Neutrophil (primary cell): ENCODE data around the gene FLRT2.

ENCODE experiments used
- H3K27ac ChIP-seq: fragments of 200-600 bp; sonication (generic); 2 replicates; pipeline ENCODE4 v1.5.1; 2016; ENCODE audit warnings: mild to moderate bottlenecking, moderate library complexity
- H3K27me3 ChIP-seq: fragments of 200-600 bp; sonication (generic); 2 replicates; pipeline ENCODE4 v1.6.0; 2016; ENCODE audit warnings: mild to moderate bottlenecking
- H3K36me3 ChIP-seq: fragments of 200-600 bp; sonication (generic); 2 replicates; pipeline ENCODE4 v1.5.1; 2017
- H3K4me1 ChIP-seq, 2 experiments: fragments of 200-600 bp in 1 of 2; sonication (generic) in 1 of 2; 1 replicate in 1 of 2; 2 replicates in 1 of 2; pipeline versions ENCODE4 v1.5.1 to v1.6.1; 2013 to 2016; ENCODE audit warnings: low read depth in 1 of 2, low read length in 1 of 2, mild to moderate bottlenecking in 1 of 2, moderate library complexity in 1 of 2; ENCODE audit not compliant: control insufficient read depth in 1 of 2, insufficient read depth in 1 of 2
- H3K4me3 ChIP-seq, 2 experiments: fragments of 200-600 bp in 1 of 2; sonication (generic) in 1 of 2; 1 replicate in 1 of 2; 2 replicates in 1 of 2; pipeline ENCODE4 v1.5.1; 2013 to 2016; ENCODE audit warnings: low read depth in 1 of 2, low read length in 1 of 2, mild to moderate bottlenecking in 1 of 2, moderate library complexity in 1 of 2
- H3K9me3 ChIP-seq: fragments of 200-600 bp; sonication (generic); 2 replicates; pipeline ENCODE4 v1.5.1; 2016
- CTCF ChIP-seq: fragments of 200-600 bp; sonication (generic); IDR thresholded peaks from 2 replicates; pipeline ENCODE4 v1.5.1; 2016; ENCODE audit warnings: antibody characterized with exemption

Gene FLRT2

GRCh38 chr14:85531141-85531586 is 1.2 kb downstream of the FLRT2 start:
- Histone ChIP-seq H3K27me3 (peaks cover 83% of the 10 kb centered on the region), H3K4me1 (peaks cover 55% of the 10 kb centered on the region in 2 experiments), H3K9me3 (no peaks in the 10 kb centered on the region), H3K4me3 (peak overlapping the region; percentile 63 to 64), H3K27ac (no peak overlapping the region), H3K36me3 (no peaks in the 10 kb centered on the region)
- TF ChIP-seq CTCF, result no peak

- H3K9me3 ChIP-seq, result no peaks in the 10 kb centered on the region
- no peak for TF ChIP-seq CTCF
- peaks cover 55% of the 10 kb centered on the region in 2 experiments for H3K4me1 ChIP-seq
- H3K36me3 ChIP-seq, result no peaks in the 10 kb centered on the region
- H3K27ac ChIP-seq, result no peak overlapping the region
- H3K4me3 ChIP-seq, result peak overlapping the region; percentile 63 to 64
- peaks cover 89% of the 10 kb centered on the region for H3K27me3 ChIP-seq
These were observed 1.8 kb downstream of the FLRT2 start for GRCh38 chr14:85531587-85532373.

GRCh38 chr14:85532374-85533022 is 2.6 kb downstream of the FLRT2 start:
- Histone ChIP-seq H3K9me3 (no peaks in the 10 kb centered on the region), H3K27me3 (peaks cover 96% of the 10 kb centered on the region), H3K36me3 (no peaks in the 10 kb centered on the region), H3K4me3 (peak overlapping the region; percentile 63 to 64), H3K27ac (no peak overlapping the region), H3K4me1 (peaks cover 55% of the 10 kb centered on the region in 2 experiments)
- TF ChIP-seq CTCF, result no peak

- H3K36me3 ChIP-seq, result no peaks in the 10 kb centered on the region
- no peak for TF ChIP-seq CTCF
- peaks cover 100% of the 10 kb centered on the region for H3K27me3 ChIP-seq
- peaks cover 55% of the 10 kb centered on the region in 2 experiments for H3K4me1 ChIP-seq
- no peaks in the 10 kb centered on the region for H3K9me3 ChIP-seq
- peak overlapping the region; percentile 63 to 64 for H3K4me3 ChIP-seq
- no peak overlapping the region for H3K27ac ChIP-seq
These were observed 3.3 kb downstream of the FLRT2 start for GRCh38 chr14:85533023-85533860.

GRCh38 chr14:85533861-85534291 is 3.9 kb downstream of the FLRT2 start:
- Histone ChIP-seq H3K27me3 (peaks cover 96% of the 10 kb centered on the region), H3K4me1 (peaks cover 55% of the 10 kb centered on the region in 2 experiments), H3K27ac (no peak overlapping the region), H3K36me3 (no peaks in the 10 kb centered on the region), H3K4me3 (no peak overlapping the region), H3K9me3 (no peaks in the 10 kb centered on the region)
- TF ChIP-seq CTCF, result no peak
